ENCODE measurements around the gene EVA1C.

The EVA1C gene

GRCh38 chr21:32370998-32371766 lies 41.3 kb upstream of the EVA1C start:
- DNase-seq (ENCODE audit: low spot score) = no peak
- no peak for TF ChIP-seq CTCF (IDR thresholded peaks at IDR 0.05; ENCODE audit: extremely low read depth, insufficient read depth, missing control alignments)
- in situ Hi-C loops (cut with MboI; ENCODE audit: low pct_unique_long_range_greater_than_20kb, low sequenced_read_pairs, unreplicated experiment) = no loop called here

GRCh38 chr21:32371913-32372314 lies 40.6 kb upstream of the EVA1C start:
- in situ Hi-C loops (cut with MboI; ENCODE audit: low pct_unique_long_range_greater_than_20kb, low sequenced_read_pairs, unreplicated experiment) = no loop called here
- TF ChIP-seq CTCF (IDR thresholded peaks at IDR 0.05; ENCODE audit: extremely low read depth, insufficient read depth, missing control alignments) = no peak
- DNase-seq (ENCODE audit: low spot score) = no peak

GRCh38 chr21:32372755-32373154 lies 39.8 kb upstream of the EVA1C start:
- TF ChIP-seq CTCF (IDR thresholded peaks at IDR 0.05; ENCODE audit: extremely low read depth, insufficient read depth, missing control alignments) = no peak
- in situ Hi-C loops (cut with MboI; ENCODE audit: low pct_unique_long_range_greater_than_20kb, low sequenced_read_pairs, unreplicated experiment) = no loop called here
- DNase-seq (ENCODE audit: low spot score) = no peak

- TF ChIP-seq CTCF (IDR thresholded peaks at IDR 0.05; ENCODE audit: extremely low read depth, insufficient read depth, missing control alignments) = no peak
- no peak for DNase-seq (ENCODE audit: low spot score)
- in situ Hi-C loops (cut with MboI; ENCODE audit: low pct_unique_long_range_greater_than_20kb, low sequenced_read_pairs, unreplicated experiment) = no loop called here
Measured at GRCh38 chr21:32377506-32377905, 35.0 kb upstream of the EVA1C start.

- in situ Hi-C loops (cut with MboI; ENCODE audit: low pct_unique_long_range_greater_than_20kb, low sequenced_read_pairs, unreplicated experiment) = no loop called here
- TF ChIP-seq CTCF (IDR thresholded peaks at IDR 0.05; ENCODE audit: extremely low read depth, insufficient read depth, missing control alignments) = no peak
- DNase-seq (ENCODE audit: low spot score) = no peak
Measured at GRCh38 chr21:32377991-32378390, 34.5 kb upstream of the EVA1C start.

- DNase-seq (ENCODE audit: low spot score) = no peak
- in situ Hi-C loops (cut with MboI; ENCODE audit: low pct_unique_long_range_greater_than_20kb, low sequenced_read_pairs, unreplicated experiment) = no loop called here
- TF ChIP-seq CTCF (IDR thresholded peaks at IDR 0.05; ENCODE audit: extremely low read depth, insufficient read depth, missing control alignments) = no peak
Measured at GRCh38 chr21:32378956-32379355, 33.5 kb upstream of the EVA1C start.

Data from GM13977 (cell line).